HG03025 (cell line): ENCODE data around the gene MXD1.

Experiments used
- ATAC-seq: cut with Tn5 transposase; IDR thresholded peaks from one replicate; pipeline ENCODE4 v1.9.1; 2021; ENCODE audit warnings: mild to moderate bottlenecking, moderate library complexity; ENCODE audit not compliant: unreplicated experiment, low FRiP score

MXD1 gene

GRCh38 chr2:69975136-69975852 lies 60.4 kb downstream of the MXD1 start:
- ATAC-seq = no peak

GRCh38 chr2:69975853-69976462 lies 61.0 kb downstream of the MXD1 start:
- ATAC-seq = no peak

GRCh38 chr2:69977186-69977585 lies 62.3 kb downstream of the MXD1 start:
- ATAC-seq = no peak

GRCh38 chr2:69977906-69978482 lies 63.1 kb downstream of the MXD1 start:
- no peak for ATAC-seq

GRCh38 chr2:69979902-69980807 lies 65.2 kb downstream of the MXD1 start:
- ATAC-seq = no peak

GRCh38 chr2:69983392-69983966 lies 68.6 kb downstream of the MXD1 start:
- no peak for ATAC-seq

- ATAC-seq = no peak
Observed at GRCh38 chr2:69985216-69985615, 70.3 kb downstream of the MXD1 start.

GRCh38 chr2:69985688-69986087 lies 70.8 kb downstream of the MXD1 start:
- ATAC-seq = no peak

GRCh38 chr2:69986691-69987090 lies 71.8 kb downstream of the MXD1 start:
- no peak for ATAC-seq

GRCh38 chr2:69988086-69988635 lies 73.3 kb downstream of the MXD1 start:
- no peak for ATAC-seq

- no peak for ATAC-seq
Observed at GRCh38 chr2:69989009-69989408, 74.1 kb downstream of the MXD1 start.

- no peak for ATAC-seq
Observed at GRCh38 chr2:69989441-69990105, 74.7 kb downstream of the MXD1 start.
